Measurements from ENCODE around the gene H1-8.

The H1-8 gene

DNA sequence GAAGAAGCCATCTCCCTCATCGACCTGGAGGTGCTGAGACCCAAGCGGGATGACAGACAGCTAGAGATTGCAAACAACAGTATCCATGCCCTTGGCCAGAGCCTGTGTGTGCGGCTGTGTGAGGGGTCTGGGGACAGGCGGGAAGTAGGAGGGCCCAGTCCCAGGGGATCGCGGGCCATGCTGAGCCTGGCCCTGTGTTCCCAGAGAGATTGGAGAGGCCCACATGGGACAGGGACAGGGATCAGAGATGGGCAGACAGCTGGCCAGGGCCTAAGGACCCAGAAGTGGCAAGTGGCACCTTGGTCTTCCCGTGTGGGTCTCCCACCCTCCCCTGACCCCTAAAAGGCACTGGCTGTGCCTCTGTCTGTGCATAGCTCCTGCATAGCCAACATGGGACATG, 25.5 kb upstream of the H1-8 start:
- Histone ChIP-seq H3K4me3 (ENCODE audit: low read depth, low read length) (no peak overlapping the region), H3K79me2 (no peaks in the 10 kb centered on the region), H3K27me3 (ENCODE audit: control insufficient read depth, insufficient read depth, low read length) (no peaks in the 10 kb centered on the region), H3K9me3 (ENCODE audit: control insufficient read depth, low read length) (no peaks in the 10 kb centered on the region), H3K27ac (no peak overlapping the region), H3K36me3 (ENCODE audit: control insufficient read depth, insufficient read depth, low read length) (no peaks in the 10 kb centered on the region), H2AFZ (no peak overlapping the region), H3K4me2 (ENCODE audit: low read length) (no peak overlapping the region), H3K9ac (no peak overlapping the region), H3K4me1 (no peaks in the 10 kb centered on the region)
- TF ChIP-seq, protein P1, sequence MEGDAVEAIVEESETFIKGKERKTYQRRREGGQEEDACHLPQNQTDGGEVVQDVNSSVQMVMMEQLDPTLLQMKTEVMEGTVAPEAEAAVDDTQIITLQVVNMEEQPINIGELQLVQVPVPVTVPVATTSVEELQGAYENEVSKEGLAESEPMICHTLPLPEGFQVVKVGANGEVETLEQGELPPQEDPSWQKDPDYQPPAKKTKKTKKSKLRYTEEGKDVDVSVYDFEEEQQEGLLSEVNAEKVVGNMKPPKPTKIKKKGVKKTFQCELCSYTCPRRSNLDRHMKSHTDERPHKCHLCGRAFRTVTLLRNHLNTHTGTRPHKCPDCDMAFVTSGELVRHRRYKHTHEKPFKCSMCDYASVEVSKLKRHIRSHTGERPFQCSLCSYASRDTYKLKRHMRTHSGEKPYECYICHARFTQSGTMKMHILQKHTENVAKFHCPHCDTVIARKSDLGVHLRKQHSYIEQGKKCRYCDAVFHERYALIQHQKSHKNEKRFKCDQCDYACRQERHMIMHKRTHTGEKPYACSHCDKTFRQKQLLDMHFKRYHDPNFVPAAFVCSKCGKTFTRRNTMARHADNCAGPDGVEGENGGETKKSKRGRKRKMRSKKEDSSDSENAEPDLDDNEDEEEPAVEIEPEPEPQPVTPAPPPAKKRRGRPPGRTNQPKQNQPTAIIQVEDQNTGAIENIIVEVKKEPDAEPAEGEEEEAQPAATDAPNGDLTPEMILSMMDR (IDR thresholded peaks at IDR 0.05) = no peak

DNA sequence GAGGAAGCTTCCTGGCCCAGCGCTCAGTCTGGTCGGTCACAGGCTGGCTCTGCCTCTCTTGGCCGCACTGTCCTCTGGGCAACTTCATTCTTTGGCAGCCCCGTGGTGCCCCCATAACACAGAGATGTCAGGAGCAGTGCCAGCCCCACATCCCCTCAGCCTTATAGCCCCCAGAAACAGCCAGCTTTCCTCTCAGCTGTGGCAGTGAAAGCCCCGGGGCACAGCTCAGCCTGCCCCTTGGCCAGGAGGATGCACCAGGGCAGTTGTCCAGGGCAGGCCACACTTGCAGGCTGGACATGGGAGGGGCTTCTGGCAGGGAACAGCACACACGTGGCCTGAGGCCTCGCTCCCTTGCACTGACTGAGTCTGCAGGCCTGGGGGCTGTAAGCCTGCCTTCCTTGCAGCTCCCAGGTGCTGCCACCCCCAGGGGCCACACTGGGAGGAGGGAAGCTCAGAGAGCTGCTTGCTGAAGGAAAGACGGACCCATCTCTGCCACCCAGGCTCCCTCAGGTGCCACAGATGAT, 24.9 kb upstream of the H1-8 start:
- Histone ChIP-seq H3K4me3 (ENCODE audit: low read depth, low read length) (no peak overlapping the region), H3K27me3 (ENCODE audit: control insufficient read depth, insufficient read depth, low read length) (no peaks in the 10 kb centered on the region), H3K4me2 (ENCODE audit: low read length) (no peak overlapping the region), H3K4me1 (no peaks in the 10 kb centered on the region), H3K27ac (no peak overlapping the region), H2AFZ (no peak overlapping the region), H3K9me3 (ENCODE audit: control insufficient read depth, low read length) (no peaks in the 10 kb centered on the region), H3K79me2 (no peaks in the 10 kb centered on the region), H3K9ac (no peak overlapping the region), H3K36me3 (ENCODE audit: control insufficient read depth, insufficient read depth, low read length) (no peaks in the 10 kb centered on the region)
- TF ChIP-seq, protein P1 (IDR thresholded peaks at IDR 0.05) = no peak

DNA sequence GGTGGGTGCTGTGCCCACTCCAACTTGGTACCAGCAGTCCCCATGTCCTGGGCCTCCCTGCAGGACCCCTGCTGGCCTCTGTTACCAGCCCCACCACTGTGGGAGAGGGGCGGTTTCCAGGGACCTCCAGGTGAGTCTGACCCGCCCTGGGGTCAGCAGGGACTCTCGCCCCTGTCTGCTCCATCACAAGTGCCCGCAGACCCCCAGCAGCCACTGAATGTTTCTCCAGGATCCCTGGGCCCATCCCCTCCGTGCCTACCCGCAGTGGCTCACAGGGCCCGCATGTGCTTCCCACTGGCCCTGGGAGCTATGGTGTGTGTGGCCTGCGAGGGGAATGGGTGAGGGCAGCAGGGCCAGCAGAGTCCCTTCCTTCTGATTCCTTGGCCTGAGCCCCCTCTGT, 24.4 kb upstream of the H1-8 start:
- Histone ChIP-seq H3K27ac (no peak overlapping the region), H3K4me3 (ENCODE audit: low read depth, low read length) (no peak overlapping the region), H3K9me3 (ENCODE audit: control insufficient read depth, low read length) (no peaks in the 10 kb centered on the region), H3K79me2 (no peaks in the 10 kb centered on the region), H3K4me1 (no peaks in the 10 kb centered on the region), H3K9ac (no peak overlapping the region), H3K27me3 (ENCODE audit: control insufficient read depth, insufficient read depth, low read length) (no peaks in the 10 kb centered on the region), H3K36me3 (ENCODE audit: control insufficient read depth, insufficient read depth, low read length) (no peaks in the 10 kb centered on the region), H2AFZ (no peak overlapping the region), H3K4me2 (ENCODE audit: low read length) (no peak overlapping the region)
- TF ChIP-seq, protein P1 (IDR thresholded peaks at IDR 0.05) = no peak

DNA sequence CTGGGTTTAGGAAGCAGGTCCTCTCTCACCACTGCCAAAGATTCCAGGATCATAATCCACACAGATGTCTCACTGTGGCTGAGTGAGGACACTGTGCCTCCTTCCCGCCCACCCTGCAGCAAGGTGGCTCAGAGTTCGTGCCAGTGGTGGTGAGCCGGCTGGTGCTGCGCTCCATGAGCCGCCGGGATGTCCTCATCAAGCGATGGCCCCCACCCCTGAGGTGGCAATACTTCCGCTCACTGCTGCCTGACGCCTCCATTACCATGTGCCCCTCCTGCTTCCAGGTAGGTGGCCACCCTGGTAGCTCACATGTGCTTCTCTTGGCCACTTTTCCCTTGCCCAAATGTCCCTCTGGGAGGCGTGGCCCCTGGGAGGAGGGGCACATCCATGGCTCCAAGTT, 23.5 kb upstream of the H1-8 start:
- no peak overlapping the region for H2AFZ ChIP-seq
- H3K4me3 ChIP-seq (ENCODE audit: low read depth, low read length) = no peak overlapping the region
- TF ChIP-seq, protein P1 (IDR thresholded peaks at IDR 0.05) = no peak
- no peaks in the 10 kb centered on the region for H3K36me3 ChIP-seq (ENCODE audit: control insufficient read depth, insufficient read depth, low read length)
- H3K27ac ChIP-seq = no peak overlapping the region
- H3K9me3 ChIP-seq (ENCODE audit: control insufficient read depth, low read length) = no peaks in the 10 kb centered on the region
- no peaks in the 10 kb centered on the region for H3K79me2 ChIP-seq
- H3K9ac ChIP-seq = no peak overlapping the region
- H3K27me3 ChIP-seq (ENCODE audit: control insufficient read depth, insufficient read depth, low read length) = no peaks in the 10 kb centered on the region
- H3K4me2 ChIP-seq (ENCODE audit: low read length) = no peak overlapping the region
- no peaks in the 10 kb centered on the region for H3K4me1 ChIP-seq

DNA sequence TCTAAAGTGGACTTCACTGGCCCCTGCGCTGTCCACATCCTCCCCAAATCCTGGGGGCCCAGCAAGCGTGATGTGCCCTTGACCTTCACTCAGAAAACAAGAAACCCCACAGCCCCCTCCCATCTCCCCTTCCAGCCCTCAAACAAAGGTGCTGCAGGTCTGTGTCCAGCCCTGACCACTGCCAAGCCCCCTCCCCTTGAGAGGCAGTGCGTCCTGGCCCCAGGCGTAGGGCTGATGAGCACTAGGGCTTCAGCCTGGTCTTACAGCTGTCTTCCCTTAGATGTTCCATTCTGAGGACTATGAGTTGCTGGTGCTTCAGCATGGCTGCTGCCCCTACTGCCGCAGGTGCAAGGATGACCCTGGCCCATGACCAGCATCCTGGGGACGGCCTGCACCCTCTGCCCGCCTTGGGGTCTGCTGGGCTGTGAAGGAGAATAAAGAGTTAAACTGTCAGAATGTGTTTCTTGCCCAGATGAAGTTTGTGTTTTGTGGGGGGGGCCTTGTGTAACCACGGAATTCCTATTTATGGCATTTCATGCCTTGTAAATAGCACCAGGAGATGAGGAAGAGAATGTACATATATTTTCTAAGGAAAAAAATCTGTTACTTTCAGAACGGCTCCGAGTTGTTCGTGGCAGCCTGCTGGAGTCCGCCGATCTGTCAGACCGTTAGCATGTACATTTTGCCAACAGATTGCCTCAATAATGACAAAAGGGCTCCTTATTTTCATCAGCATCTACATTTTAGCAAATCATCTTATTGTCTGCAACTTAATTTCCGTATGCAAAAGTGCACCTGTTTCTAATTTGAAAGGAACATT, 22.9 kb upstream of the H1-8 start:
- Histone ChIP-seq H3K27ac (no peak overlapping the region), H3K36me3 (ENCODE audit: control insufficient read depth, insufficient read depth, low read length) (no peaks in the 10 kb centered on the region), H2AFZ (no peak overlapping the region), H3K4me3 (ENCODE audit: low read depth, low read length) (no peak overlapping the region), H3K79me2 (no peaks in the 10 kb centered on the region), H3K4me1 (no peaks in the 10 kb centered on the region), H3K27me3 (ENCODE audit: control insufficient read depth, insufficient read depth, low read length) (no peaks in the 10 kb centered on the region), H3K4me2 (ENCODE audit: low read length) (no peak overlapping the region), H3K9me3 (ENCODE audit: control insufficient read depth, low read length) (no peaks in the 10 kb centered on the region), H3K9ac (no peak overlapping the region)
- TF ChIP-seq, protein P1 (IDR thresholded peaks at IDR 0.05) = no peak
